Esophagus squamous epithelium (tissue), 5 donors: ENCODE results near the gene FYN. TPM values are rescaled to one million over a fixed set of nuclear protein-coding genes. Genes with fewer than 3 reads are reported as not detected.

ENCODE experiments used
- DNase-seq: peaks from one replicate; lab custom pipeline; 2025; lab: John Stamatoyannopoulos, UW
- H3K27ac ChIP-seq, 4 donors: fragments of 200-600 bp; sonication (generic); one replicate each; pipeline ENCODE4 v1.5.1; 2016 to 2019; ENCODE audit warnings: mild to moderate bottlenecking in 1 of 4
- H3K27me3 ChIP-seq, 4 donors: fragments of 200-600 bp; sonication (generic); 1 replicate in 3 of 4; 2 replicates in 1 of 4; pipeline versions ENCODE4 v1.5.1 to v1.6.0; 2017 to 2021; ENCODE audit warnings: antibody characterized with exemption in 1 of 4
- H3K36me3 ChIP-seq, 3 donors: fragments of 200-600 bp; sonication (generic); one replicate each; pipeline ENCODE4 v1.5.1; 2016 to 2019
- H3K4me1 ChIP-seq, 3 donors: fragments of 200-600 bp; sonication (generic); one replicate each; pipeline ENCODE4 v1.5.1; 2017 to 2019
- H3K4me3 ChIP-seq, 4 donors: fragments of 200-600 bp; sonication (generic); 1 replicate in 3 of 4; 2 replicates in 1 of 4; pipeline ENCODE4 v1.5.1; 2016 to 2019; ENCODE audit warnings: mild to moderate bottlenecking in 2 of 4, moderate library complexity in 1 of 4
- H3K9me3 ChIP-seq, 3 donors: fragments of 200-600 bp; sonication (generic); one replicate each; pipeline ENCODE4 v1.5.1; 2016 to 2019
- CTCF ChIP-seq, 6 experiments: fragments of 450-650 bp in 4 of 6; fragments of 200-600 bp in 2 of 6; sonication (generic) in 2 of 6; IDR thresholded peaks; one replicate each; pipeline ENCODE4 v1.5.1; 2016 to 2019; ENCODE audit warnings: antibody characterized with exemption in 6 of 6, mild to moderate bottlenecking in 4 of 6, moderate library complexity in 4 of 6
- POLR2A ChIP-seq, 4 donors: fragments of 450-650 bp; IDR thresholded peaks; one replicate each; pipeline ENCODE4 v1.6.1; 2017; ENCODE audit warnings: antibody characterized with exemption in 4 of 4, mild to moderate bottlenecking in 4 of 4, moderate library complexity in 3 of 4
- WGBS, 2 donors: methylation state at CpG; one replicate each; pipeline ENCODE4 v1.1.5; 2018; 5-methylcytosine and 5-hydroxymethylcytosine counted together
- intact Hi-C: fragments of 100-400 bp; cut with DNase I; formaldehyde crosslinking; loops from one replicate; pipeline ENCODE4 v1.15.0; 2022
- total RNA-seq, 4 donors: library from RNA; depleted of rRNA; stranded (reverse); fragments of >200 nt; gene quantifications; one replicate each; pipeline ENCODE4 v1.1.0, GENCODE V29; 2016
- donor health status: DM: yes; HTN: yes; CAD: no.

The FYN gene
- total RNA-seq, 4 donors from 2014 or later = 11.8 to 54.6 (median 21.4) TPM

GRCh38 chr6:111800259-111800765 is 72.9 kb downstream of the FYN start:
- peak overlapping the region in 1 of 4 donors; percentile 7 for H3K4me3 ChIP-seq
- no peaks in the 10 kb centered on the region for H3K27me3 ChIP-seq
- H3K36me3 ChIP-seq = no peaks in the 10 kb centered on the region
- TF ChIP-seq POLR2A (IDR thresholded peaks at IDR 0.05) (no peak), CTCF (IDR thresholded peaks at IDR 0.05) (no peak)
- 57 to 59% methylated on average over 11 of the region's 11 CpGs for WGBS, 2 donors
- intact Hi-C loops = no loop called here
- H3K9me3 ChIP-seq = no peaks in the 10 kb centered on the region
- peaks cover 0 to 36% (median 11%) of the 10 kb centered on the region in 3 donors for H3K4me1 ChIP-seq
- no peak overlapping the region for H3K27ac ChIP-seq
- DNase-seq = no peak

GRCh38 chr6:111799576-111800258 is 73.5 kb downstream of the FYN start:
- intact Hi-C loops = no loop called here
- H3K4me3 ChIP-seq = peak overlapping the region in 1 of 4 donors; percentile 7
- no peaks in the 10 kb centered on the region for H3K9me3 ChIP-seq
- TF ChIP-seq CTCF (IDR thresholded peaks at IDR 0.05) (no peak), POLR2A (IDR thresholded peaks at IDR 0.05) (no peak)
- H3K27ac ChIP-seq = no peak overlapping the region
- no peaks in the 10 kb centered on the region for H3K36me3 ChIP-seq
- H3K27me3 ChIP-seq = no peaks in the 10 kb centered on the region
- peaks cover 0 to 30% (median 11%) of the 10 kb centered on the region in 3 donors for H3K4me1 ChIP-seq
- DNase-seq = no peak
- 77 to 85% methylated on average over 9 to 11 of the region's 11 CpGs for WGBS, 2 donors

- no peak for DNase-seq
- Histone ChIP-seq H3K9me3 (no peaks in the 10 kb centered on the region), H3K4me1 (peaks cover 0 to 16% (median 4%) of the 10 kb centered on the region in 3 donors), H3K27me3 (no peaks in the 10 kb centered on the region), H3K4me3 (no peak overlapping the region), H3K27ac (peak overlapping the region in 1 of 4 donors; percentile 3), H3K36me3 (no peaks in the 10 kb centered on the region)
- intact Hi-C loops = no loop called here
- WGBS, 2 donors = 53 to 55% methylated on average over 5 of the region's 5 CpGs
- no peak for TF ChIP-seq CTCF (IDR thresholded peaks at IDR 0.05)
- TF ChIP-seq POLR2A (IDR thresholded peaks at IDR 0.05) = no peak
Measured at GRCh38 chr6:111798281-111798725, 74.9 kb downstream of the FYN start.

GRCh38 chr6:111796310-111796918 is 76.8 kb downstream of the FYN start:
- Histone ChIP-seq H3K4me3 (no peak overlapping the region), H3K27me3 (no peaks in the 10 kb centered on the region), H3K4me1 (peaks cover 0 to 13% (median 4%) of the 10 kb centered on the region in 3 donors), H3K9me3 (no peaks in the 10 kb centered on the region), H3K36me3 (no peaks in the 10 kb centered on the region), H3K27ac (no peak overlapping the region)
- TF ChIP-seq POLR2A (IDR thresholded peaks at IDR 0.05) (no peak), CTCF (IDR thresholded peaks at IDR 0.05) (no peak)
- WGBS, 2 donors = 72 to 82% methylated on average over 3 of the region's 3 CpGs
- no peak for DNase-seq
- intact Hi-C loops = no loop called here

- Histone ChIP-seq H3K36me3 (no peaks in the 10 kb centered on the region), H3K9me3 (no peaks in the 10 kb centered on the region), H3K27me3 (no peaks in the 10 kb centered on the region), H3K27ac (no peak overlapping the region), H3K4me3 (no peak overlapping the region), H3K4me1 (peaks cover 0 to 20% (median 4%) of the 10 kb centered on the region in 3 donors)
- intact Hi-C loops = no loop called here
- DNase-seq = no peak
- 70 to 90% methylated on average over 2 of the region's 2 CpGs for WGBS, 2 donors
- no peak for TF ChIP-seq CTCF (IDR thresholded peaks at IDR 0.05)
- TF ChIP-seq POLR2A (IDR thresholded peaks at IDR 0.05) = no peak
Measured at GRCh38 chr6:111795558-111795957, 77.7 kb downstream of the FYN start.
